ENCODE results near the gene PWWP2A. TPM values are rescaled to one million over a fixed set of nuclear protein-coding genes. Genes with fewer than 3 reads are reported as not detected.

Gene PWWP2A
- total and polyA plus RNA-seq, 2 of the 8 experiments (the other 6 are each of a cell fraction or from before 2014, with no cell fraction given), result 18.5 to 63.0 TPM

DNA sequence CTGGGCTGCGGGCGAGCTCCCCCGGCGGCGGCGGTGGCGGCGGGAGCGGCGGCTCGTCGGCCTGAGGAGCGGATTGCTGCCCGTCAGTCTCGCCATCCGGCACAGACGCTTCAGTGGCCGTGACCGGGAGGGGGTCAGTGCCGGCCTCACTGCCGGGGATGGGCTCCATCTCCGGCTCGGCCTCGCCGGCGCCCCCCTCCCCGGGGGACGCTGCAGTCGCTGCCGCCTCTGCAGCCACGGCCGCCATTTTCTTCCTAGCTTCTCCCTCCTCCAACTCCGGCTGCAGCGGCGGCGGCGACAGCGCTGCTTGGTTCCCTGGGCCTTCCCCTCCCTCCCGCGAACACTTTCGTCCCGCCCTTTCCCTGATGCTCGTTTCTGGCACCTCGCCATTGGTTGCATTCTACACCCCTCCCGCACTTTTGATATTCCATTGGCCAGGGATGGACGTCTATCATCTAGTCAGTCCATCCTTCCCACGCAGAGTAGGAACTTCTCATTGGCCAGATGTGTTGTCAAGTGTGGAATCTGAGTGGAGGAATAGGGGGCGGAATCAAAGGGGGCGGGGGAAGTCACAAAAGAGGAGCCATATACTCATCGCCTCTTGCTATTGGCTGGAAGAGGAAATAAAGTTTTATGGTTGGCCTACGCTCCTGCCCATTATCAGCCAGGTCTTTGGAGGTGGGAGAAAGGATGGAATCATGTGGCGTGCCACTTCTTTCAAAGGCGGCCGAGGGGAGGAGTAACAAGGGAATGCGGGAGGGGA is at the start of gene PWWP2A (continued):
- TF ChIP-seq SRF (IDR thresholded peaks at IDR 0.05; ENCODE audit: low read depth, low read length) (no peak), KDM1A (IDR thresholded peaks at IDR 0.05; ENCODE audit: borderline replicate concordance, low read length) (no peak), CHD2 (IDR thresholded peaks at IDR 0.05; ENCODE audit: low read length) (peak; percentile 92)
